ENCODE measurements around the gene KLHDC7B. TPM values are rescaled to one million over a fixed set of nuclear protein-coding genes. Genes with fewer than 3 reads are reported as not detected.

The KLHDC7B gene
- total and polyA plus RNA-seq, 2 of the 13 experiments (the other 11 are each of a cell fraction or from before 2014, with no cell fraction given): 0.11 TPM; not detected in 1

- TF ChIP-seq, protein P1, sequence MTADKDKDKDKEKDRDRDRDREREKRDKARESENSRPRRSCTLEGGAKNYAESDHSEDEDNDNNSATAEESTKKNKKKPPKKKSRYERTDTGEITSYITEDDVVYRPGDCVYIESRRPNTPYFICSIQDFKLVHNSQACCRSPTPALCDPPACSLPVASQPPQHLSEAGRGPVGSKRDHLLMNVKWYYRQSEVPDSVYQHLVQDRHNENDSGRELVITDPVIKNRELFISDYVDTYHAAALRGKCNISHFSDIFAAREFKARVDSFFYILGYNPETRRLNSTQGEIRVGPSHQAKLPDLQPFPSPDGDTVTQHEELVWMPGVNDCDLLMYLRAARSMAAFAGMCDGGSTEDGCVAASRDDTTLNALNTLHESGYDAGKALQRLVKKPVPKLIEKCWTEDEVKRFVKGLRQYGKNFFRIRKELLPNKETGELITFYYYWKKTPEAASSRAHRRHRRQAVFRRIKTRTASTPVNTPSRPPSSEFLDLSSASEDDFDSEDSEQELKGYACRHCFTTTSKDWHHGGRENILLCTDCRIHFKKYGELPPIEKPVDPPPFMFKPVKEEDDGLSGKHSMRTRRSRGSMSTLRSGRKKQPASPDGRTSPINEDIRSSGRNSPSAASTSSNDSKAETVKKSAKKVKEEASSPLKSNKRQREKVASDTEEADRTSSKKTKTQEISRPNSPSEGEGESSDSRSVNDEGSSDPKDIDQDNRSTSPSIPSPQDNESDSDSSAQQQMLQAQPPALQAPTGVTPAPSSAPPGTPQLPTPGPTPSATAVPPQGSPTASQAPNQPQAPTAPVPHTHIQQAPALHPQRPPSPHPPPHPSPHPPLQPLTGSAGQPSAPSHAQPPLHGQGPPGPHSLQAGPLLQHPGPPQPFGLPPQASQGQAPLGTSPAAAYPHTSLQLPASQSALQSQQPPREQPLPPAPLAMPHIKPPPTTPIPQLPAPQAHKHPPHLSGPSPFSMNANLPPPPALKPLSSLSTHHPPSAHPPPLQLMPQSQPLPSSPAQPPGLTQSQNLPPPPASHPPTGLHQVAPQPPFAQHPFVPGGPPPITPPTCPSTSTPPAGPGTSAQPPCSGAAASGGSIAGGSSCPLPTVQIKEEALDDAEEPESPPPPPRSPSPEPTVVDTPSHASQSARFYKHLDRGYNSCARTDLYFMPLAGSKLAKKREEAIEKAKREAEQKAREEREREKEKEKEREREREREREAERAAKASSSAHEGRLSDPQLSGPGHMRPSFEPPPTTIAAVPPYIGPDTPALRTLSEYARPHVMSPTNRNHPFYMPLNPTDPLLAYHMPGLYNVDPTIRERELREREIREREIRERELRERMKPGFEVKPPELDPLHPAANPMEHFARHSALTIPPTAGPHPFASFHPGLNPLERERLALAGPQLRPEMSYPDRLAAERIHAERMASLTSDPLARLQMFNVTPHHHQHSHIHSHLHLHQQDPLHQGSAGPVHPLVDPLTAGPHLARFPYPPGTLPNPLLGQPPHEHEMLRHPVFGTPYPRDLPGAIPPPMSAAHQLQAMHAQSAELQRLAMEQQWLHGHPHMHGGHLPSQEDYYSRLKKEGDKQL (CRISPR knock-in tag; IDR thresholded peaks at IDR 0.05; ENCODE audit: low read depth): no peak
- no peak for TF ChIP-seq JUNB (CRISPR knock-in tag; IDR thresholded peaks at IDR 0.05; ENCODE audit: borderline replicate concordance)
- no peak for TF ChIP-seq ZNF431 (CRISPR knock-in tag; IDR thresholded peaks at IDR 0.05; ENCODE audit: borderline replicate concordance, low read depth)
- TF ChIP-seq ZNF18 (CRISPR knock-in tag; IDR thresholded peaks at IDR 0.05; ENCODE audit: insufficient replicate concordance): no peak
- TF ChIP-seq DNMT1 (CRISPR knock-in tag; IDR thresholded peaks at IDR 0.05): no peak
- TF ChIP-seq STAT5B (CRISPR knock-in tag; IDR thresholded peaks at IDR 0.05): 0 out of 2 replicates have a peak, but pooled peaks have one; percentile 31
- no peak for TF ChIP-seq IRF2 (CRISPR knock-in tag; IDR thresholded peaks at IDR 0.05)
- TF ChIP-seq PITX1 (CRISPR knock-in tag; IDR thresholded peaks at IDR 0.05): no peak
- TF ChIP-seq ZNF333 (CRISPR knock-in tag; IDR thresholded peaks at IDR 0.05; ENCODE audit: borderline replicate concordance): no peak
- no peak for TF ChIP-seq GATA4 (IDR thresholded peaks at IDR 0.05; ENCODE audit: borderline replicate concordance, low read depth)
- TF ChIP-seq MED8 (CRISPR knock-in tag; IDR thresholded peaks at IDR 0.05; ENCODE audit: insufficient replicate concordance): no peak
- no peak for TF ChIP-seq ZNF207 (IDR thresholded peaks at IDR 0.05; ENCODE audit: borderline replicate concordance)
- TF ChIP-seq AFF4 (CRISPR knock-in tag; IDR thresholded peaks at IDR 0.05): no peak
- TF ChIP-seq MTA3 (CRISPR knock-in tag; IDR thresholded peaks at IDR 0.05): no peak
- TF ChIP-seq ZNF552 (CRISPR knock-in tag; IDR thresholded peaks at IDR 0.05; ENCODE audit: borderline replicate concordance): no peak
- no peak for TF ChIP-seq PAF1 (CRISPR knock-in tag; IDR thresholded peaks at IDR 0.05)
- TF ChIP-seq ZNF362 (CRISPR knock-in tag; IDR thresholded peaks at IDR 0.05; ENCODE audit: borderline replicate concordance): no peak
Measured at GRCh38 chr22:50507421-50507990, 38.2 kb upstream of the KLHDC7B start, which contains the start of gene LMF2 (continued).
